GM19240 (cell line): ENCODE data around the gene SLC19A1.
A peak's percentile ranks its signal among the peaks of the same experiment; 100 is the strongest.

ENCODE experiments used
- DNase-seq: peaks from one replicate; pipeline ENCODE4 v3.0.0; 2011; ENCODE audit warnings: low spot score; ENCODE audit not compliant: insufficient read length

SLC19A1 gene

GRCh38 chr21:45542242-45542666, at the start of gene SLC19A1:
Gene SLC19A1, minus strand, starts transcription at chr21:45542440. Its CDS starts 4,481 bp downstream, at chr21:45537959.
- peak; percentile 95 for DNase-seq

GRCh38 chr21:45591619-45592207, 49.5 kb upstream of the SLC19A1 start:
- DNase-seq: no peak

- peak; percentile 38 for DNase-seq
These were observed 48.7 kb upstream of the SLC19A1 start for GRCh38 chr21:45590726-45591618.

- peak; percentile 53 for DNase-seq
These were observed 48.0 kb upstream of the SLC19A1 start for GRCh38 chr21:45590246-45590725.

- DNase-seq: no peak
These were observed 47.5 kb upstream of the SLC19A1 start for GRCh38 chr21:45589686-45590245.

GRCh38 chr21:45588871-45589491, 46.7 kb upstream of the SLC19A1 start:
- no peak for DNase-seq

GRCh38 chr21:45588086-45588825, 46.0 kb upstream of the SLC19A1 start:
- DNase-seq: no peak

- DNase-seq: no peak
These were observed 44.1 kb upstream of the SLC19A1 start for GRCh38 chr21:45586289-45586858.

GRCh38 chr21:45584786-45585185, 42.5 kb upstream of the SLC19A1 start:
- no peak for DNase-seq

GRCh38 chr21:45583831-45584509, 41.7 kb upstream of the SLC19A1 start:
- DNase-seq: no peak

- DNase-seq: no peak
These were observed 39.9 kb upstream of the SLC19A1 start for GRCh38 chr21:45582128-45582527.

- no peak for DNase-seq
These were observed 39.1 kb upstream of the SLC19A1 start for GRCh38 chr21:45581322-45581712.

- DNase-seq: no peak
These were observed 38.5 kb upstream of the SLC19A1 start for GRCh38 chr21:45580576-45581321.

- DNase-seq: no peak
These were observed 37.9 kb upstream of the SLC19A1 start for GRCh38 chr21:45580181-45580575.

- no peak for DNase-seq
These were observed 37.3 kb upstream of the SLC19A1 start for GRCh38 chr21:45579383-45580180.

GRCh38 chr21:45578811-45579381, 36.7 kb upstream of the SLC19A1 start:
- DNase-seq: no peak

GRCh38 chr21:45578176-45578801, 36.0 kb upstream of the SLC19A1 start:
- DNase-seq: no peak

GRCh38 chr21:45577801-45578175, 35.5 kb upstream of the SLC19A1 start:
- no peak for DNase-seq
